ENCODE measurements around the gene SLC39A11. TPM values are rescaled to one million over a fixed set of nuclear protein-coding genes. Genes with fewer than 3 reads are reported as not detected.

SLC39A11 gene
- total and polyA plus RNA-seq, 2 of the 13 experiments (the other 11 are each of a cell fraction or from before 2014, with no cell fraction given), result 17.2 to 31.5 TPM

- no peak for TF ChIP-seq KDM1A (CRISPR knock-in tag; IDR thresholded peaks at IDR 0.05)
- no peak for TF ChIP-seq ZNF34 (CRISPR knock-in tag; IDR thresholded peaks at IDR 0.05; ENCODE audit: borderline replicate concordance)
- TF ChIP-seq, protein P1, sequence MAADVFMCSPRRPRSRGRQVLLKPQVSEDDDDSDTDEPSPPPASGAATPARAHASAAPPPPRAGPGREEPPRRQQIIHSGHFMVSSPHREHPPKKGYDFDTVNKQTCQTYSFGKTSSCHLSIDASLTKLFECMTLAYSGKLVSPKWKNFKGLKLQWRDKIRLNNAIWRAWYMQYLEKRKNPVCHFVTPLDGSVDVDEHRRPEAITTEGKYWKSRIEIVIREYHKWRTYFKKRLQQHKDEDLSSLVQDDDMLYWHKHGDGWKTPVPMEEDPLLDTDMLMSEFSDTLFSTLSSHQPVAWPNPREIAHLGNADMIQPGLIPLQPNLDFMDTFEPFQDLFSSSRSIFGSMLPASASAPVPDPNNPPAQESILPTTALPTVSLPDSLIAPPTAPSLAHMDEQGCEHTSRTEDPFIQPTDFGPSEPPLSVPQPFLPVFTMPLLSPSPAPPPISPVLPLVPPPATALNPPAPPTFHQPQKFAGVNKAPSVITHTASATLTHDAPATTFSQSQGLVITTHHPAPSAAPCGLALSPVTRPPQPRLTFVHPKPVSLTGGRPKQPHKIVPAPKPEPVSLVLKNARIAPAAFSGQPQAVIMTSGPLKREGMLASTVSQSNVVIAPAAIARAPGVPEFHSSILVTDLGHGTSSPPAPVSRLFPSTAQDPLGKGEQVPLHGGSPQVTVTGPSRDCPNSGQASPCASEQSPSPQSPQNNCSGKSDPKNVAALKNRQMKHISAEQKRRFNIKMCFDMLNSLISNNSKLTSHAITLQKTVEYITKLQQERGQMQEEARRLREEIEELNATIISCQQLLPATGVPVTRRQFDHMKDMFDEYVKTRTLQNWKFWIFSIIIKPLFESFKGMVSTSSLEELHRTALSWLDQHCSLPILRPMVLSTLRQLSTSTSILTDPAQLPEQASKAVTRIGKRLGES (CRISPR knock-in tag; IDR thresholded peaks at IDR 0.05; ENCODE audit: borderline replicate concordance), result no peak
- 0 out of 2 replicates have a peak, but pooled peaks have one; percentile 67 for TF ChIP-seq ZNF761 (CRISPR knock-in tag; conservative IDR thresholded peaks at IDR 0.05)
- TF ChIP-seq POLR2AphosphoS5 (IDR thresholded peaks at IDR 0.05; ENCODE audit: low read depth, low read length), result peak; percentile 56; the same call in 1 of the 2 replicates
- no peak for TF ChIP-seq SP140L (CRISPR knock-in tag; IDR thresholded peaks at IDR 0.05; ENCODE audit: borderline replicate concordance)
- TF ChIP-seq ZBTB10 (CRISPR knock-in tag; IDR thresholded peaks at IDR 0.05; ENCODE audit: borderline replicate concordance), result no peak
- TF ChIP-seq CCDC6 (CRISPR knock-in tag; IDR thresholded peaks at IDR 0.05), result peak; percentile 33; the same call in 1 of the 2 replicates
- no peak for TF ChIP-seq ATM (IDR thresholded peaks at IDR 0.05; ENCODE audit: borderline replicate concordance)
- TF ChIP-seq ZNF619 (CRISPR knock-in tag; IDR thresholded peaks at IDR 0.05), result peak; percentile 55; the same call in 1 of the 2 replicates
- no peak for TF ChIP-seq ATF6 (CRISPR knock-in tag; conservative IDR thresholded peaks at IDR 0.05)
- peak; percentile 68 for TF ChIP-seq ZNF607 (CRISPR knock-in tag; IDR thresholded peaks at IDR 0.05; ENCODE audit: borderline replicate concordance)
- TF ChIP-seq ZBTB3 (CRISPR knock-in tag; IDR thresholded peaks at IDR 0.05; ENCODE audit: borderline replicate concordance, low read depth), result 0 out of 2 replicates have a peak, but pooled peaks have one; percentile 78
- TF ChIP-seq STAG1 (CRISPR knock-in tag; IDR thresholded peaks at IDR 0.05), result peak; percentile 22; the same call in 1 of the 2 replicates
- TF ChIP-seq ZFP1 (CRISPR knock-in tag; IDR thresholded peaks at IDR 0.05), result peak; percentile 83; the same call in 1 of the 2 replicates
- TF ChIP-seq, protein P2, sequence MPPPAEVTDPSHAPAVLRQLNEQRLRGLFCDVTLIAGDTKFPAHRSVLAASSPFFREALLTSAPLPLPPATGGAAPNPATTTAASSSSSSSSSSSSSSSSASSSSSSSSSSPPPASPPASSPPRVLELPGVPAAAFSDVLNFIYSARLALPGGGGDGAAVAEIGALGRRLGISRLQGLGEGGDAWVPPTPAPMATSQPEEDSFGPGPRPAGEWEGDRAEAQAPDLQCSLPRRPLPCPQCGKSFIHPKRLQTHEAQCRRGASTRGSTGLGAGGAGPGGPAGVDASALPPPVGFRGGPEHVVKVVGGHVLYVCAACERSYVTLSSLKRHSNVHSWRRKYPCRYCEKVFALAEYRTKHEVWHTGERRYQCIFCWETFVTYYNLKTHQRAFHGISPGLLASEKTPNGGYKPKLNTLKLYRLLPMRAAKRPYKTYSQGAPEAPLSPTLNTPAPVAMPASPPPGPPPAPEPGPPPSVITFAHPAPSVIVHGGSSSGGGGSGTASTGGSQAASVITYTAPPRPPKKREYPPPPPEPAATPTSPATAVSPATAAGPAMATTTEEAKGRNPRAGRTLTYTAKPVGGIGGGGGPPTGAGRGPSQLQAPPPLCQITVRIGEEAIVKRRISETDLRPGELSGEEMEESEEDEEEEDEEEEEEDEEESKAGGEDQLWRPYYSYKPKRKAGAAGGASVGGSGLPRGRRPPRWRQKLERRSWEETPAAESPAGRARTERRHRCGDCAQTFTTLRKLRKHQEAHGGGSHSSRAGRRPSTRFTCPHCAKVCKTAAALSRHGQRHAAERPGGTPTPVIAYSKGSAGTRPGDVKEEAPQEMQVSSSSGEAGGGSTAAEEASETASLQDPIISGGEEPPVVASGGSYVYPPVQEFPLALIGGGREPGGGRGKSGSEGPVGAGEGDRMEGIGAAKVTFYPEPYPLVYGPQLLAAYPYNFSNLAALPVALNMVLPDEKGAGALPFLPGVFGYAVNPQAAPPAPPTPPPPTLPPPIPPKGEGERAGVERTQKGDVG (CRISPR knock-in tag; IDR thresholded peaks at IDR 0.05; ENCODE audit: borderline replicate concordance), result peak; percentile 36; the same call in 1 of the 2 replicates
- no peak for TF ChIP-seq ZNF737 (CRISPR knock-in tag; IDR thresholded peaks at IDR 0.05; ENCODE audit: borderline replicate concordance)
Observed at GRCh38 chr17:73090396-73091202, 1.9 kb downstream of the SLC39A11 start (continued).

All from HepG2 (cell line).